Muscle layer of duodenum (tissue), 2 donors: ENCODE results near the gene MIPOL1.
"Not testable (repeated sequence)": the region's sequence is repeated elsewhere in the genome, so short reads cannot be mapped to it uniquely, and the experiment has no call there.

Source experiments
- H3K27ac ChIP-seq: one replicate; pipeline ENCODE4 v1.7.0; 2013; ENCODE audit warnings: mild to moderate bottlenecking, low read length
- H3K27me3 ChIP-seq: one replicate; pipeline ENCODE4 v1.7.0; 2013; ENCODE audit warnings: low read depth, mild to moderate bottlenecking, control low read depth, low read length
- H3K36me3 ChIP-seq, 2 donors: one replicate each; pipeline ENCODE4 v1.7.0; 2013; ENCODE audit warnings: low read length in 2 of 2, control low read depth in 1 of 2, mild to moderate bottlenecking in 1 of 2; ENCODE audit not compliant: insufficient read depth in 2 of 2, control insufficient read depth in 1 of 2
- H3K4me1 ChIP-seq, 2 donors: one replicate each; pipeline ENCODE4 v1.7.0; 2013; ENCODE audit warnings: low read length in 2 of 2, mild to moderate bottlenecking in 2 of 2, control low read depth in 1 of 2, moderate library complexity in 1 of 2; ENCODE audit not compliant: insufficient read depth in 2 of 2, control insufficient read depth in 1 of 2
- H3K4me3 ChIP-seq, 2 donors: one replicate each; pipeline ENCODE4 v1.7.0; 2013; ENCODE audit warnings: low read length in 2 of 2, low read depth in 1 of 2, mild to moderate bottlenecking in 1 of 2
- H3K9me3 ChIP-seq, 2 donors: one replicate each; pipeline ENCODE4 v1.7.0; 2013; ENCODE audit warnings: low read length in 2 of 2, control low read depth in 1 of 2, mild to moderate bottlenecking in 1 of 2; ENCODE audit not compliant: control insufficient read depth in 1 of 2
- donor health status: healthy.

The MIPOL1 gene

DNA sequence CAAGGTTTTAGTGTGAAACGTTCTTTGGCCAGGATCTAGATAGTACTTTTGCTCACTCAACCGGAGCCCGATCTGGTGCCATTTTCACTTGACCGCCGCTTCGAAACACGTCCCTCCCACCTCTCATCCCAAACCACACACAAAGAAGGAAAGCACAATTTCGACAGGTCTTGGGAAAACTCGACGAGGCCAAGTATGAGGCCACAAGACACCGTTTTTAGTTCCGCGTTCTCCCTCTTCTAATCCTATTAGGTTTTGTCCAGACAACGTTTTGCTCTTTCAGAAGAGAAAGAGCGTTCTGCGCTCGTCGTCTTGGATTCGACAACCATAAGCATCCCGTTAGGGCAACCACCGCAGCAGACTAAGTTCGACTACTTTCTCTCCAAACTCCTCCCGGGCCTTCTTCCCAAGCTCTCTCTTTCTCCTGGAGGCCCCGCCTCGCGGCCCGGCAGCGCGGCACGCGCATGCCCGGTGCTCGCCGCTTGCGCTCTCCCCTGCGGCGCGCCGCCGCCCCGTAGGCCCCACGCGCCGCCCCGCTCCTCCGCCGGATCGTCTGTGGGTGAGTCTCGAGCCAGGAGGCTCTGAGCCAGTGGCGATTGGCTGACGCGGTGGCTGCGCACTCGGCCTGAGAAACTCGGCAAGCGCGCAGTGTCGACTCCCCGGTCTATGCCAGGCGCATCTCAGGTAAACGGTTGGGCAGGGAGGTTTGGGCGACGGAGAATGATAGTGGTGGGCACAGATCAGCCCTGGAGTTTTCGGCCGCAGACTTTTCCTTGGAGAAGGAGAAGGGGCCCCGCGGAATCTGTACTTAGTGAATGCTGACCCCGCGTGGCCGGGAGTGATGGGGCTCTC is at the start of gene MIPOL1:
Gene MIPOL1 (plus strand): TSS at position 517 of the 852 bp plus-strand sequence. CDS start 49,952 bp downstream, outside the sequence.
- Histone ChIP-seq H3K27me3 (no peaks in the 10 kb centered on the region), H3K36me3 (no peaks in the 10 kb centered on the region), H3K4me1 (peaks cover 0 to 4% of the 10 kb centered on the region in 2 donors), H3K27ac (peak within 1 kb of the TSS; percentile 95), H3K4me3 (peak within 1 kb of the TSS; percentile 79 to 93), H3K9me3 (no peaks in the 10 kb centered on the region)

- Histone ChIP-seq H3K36me3 (no peaks in the 10 kb centered on the region), H3K9me3 (no peaks in the 10 kb centered on the region), H3K4me1 (no peaks in the 10 kb centered on the region), H3K27ac (no peak overlapping the region), H3K27me3 (no peaks in the 10 kb centered on the region), H3K4me3 (no peak overlapping the region)
Observed at GRCh38 chr14:37150414-37150813, 47.3 kb upstream of the MIPOL1 start.

DNA sequence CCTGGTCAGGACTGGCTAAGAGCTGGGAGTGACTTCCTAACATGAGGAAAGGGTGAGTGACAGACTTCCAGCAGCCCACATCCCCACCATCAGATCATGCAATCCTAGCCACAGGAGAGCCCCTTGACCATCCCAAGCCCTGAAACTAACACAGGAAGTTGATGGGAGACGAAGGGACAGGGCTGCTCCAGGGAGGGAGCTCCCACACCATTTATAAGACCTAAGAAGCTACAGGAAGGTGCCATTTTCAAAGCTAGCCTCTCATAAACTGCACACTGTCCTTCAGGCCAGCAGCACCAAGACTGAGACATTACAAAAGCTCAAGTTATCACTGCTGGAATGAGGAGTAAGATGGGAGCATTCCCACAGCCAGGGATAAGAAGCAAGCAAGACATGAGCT is 44.7 kb upstream of the MIPOL1 start:
- Histone ChIP-seq H3K27me3 (no peaks in the 10 kb centered on the region), H3K36me3 (no peaks in the 10 kb centered on the region), H3K4me3 (no peak overlapping the region), H3K9me3 (peaks cover 0 to 3% of the 10 kb centered on the region in 2 donors), H3K27ac (no peak overlapping the region), H3K4me1 (no peaks in the 10 kb centered on the region)

- H3K27me3 ChIP-seq, result no peaks in the 10 kb centered on the region
- no peak overlapping the region for H3K4me3 ChIP-seq
- no peaks in the 10 kb centered on the region for H3K36me3 ChIP-seq
- no peaks in the 10 kb centered on the region for H3K4me1 ChIP-seq
- H3K9me3 ChIP-seq, result peaks cover 0 to 3% of the 10 kb centered on the region in 2 donors
- no peak overlapping the region for H3K27ac ChIP-seq
Observed at GRCh38 chr14:37153483-37153882, 44.3 kb upstream of the MIPOL1 start.

DNA sequence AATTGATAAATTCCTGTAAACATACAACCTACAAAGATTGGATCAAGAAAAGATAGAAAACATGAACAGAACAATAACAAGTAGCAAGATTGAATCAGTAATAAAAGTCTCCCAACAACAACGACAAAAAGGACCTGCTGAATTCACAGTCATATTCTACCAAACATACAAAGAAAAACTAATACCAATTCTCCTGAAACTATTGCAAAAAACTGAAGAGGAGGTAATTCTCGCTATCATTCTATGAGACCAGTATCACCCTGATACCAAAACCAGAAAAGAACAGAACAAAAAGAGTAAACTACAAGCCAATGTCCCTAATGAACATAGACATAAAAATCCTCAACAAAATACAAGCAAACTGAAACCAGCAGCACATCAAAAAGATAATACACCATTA is 39.8 kb upstream of the MIPOL1 start:
- H3K4me1 ChIP-seq, result no peaks in the 10 kb centered on the region
- H3K27me3 ChIP-seq, result no peaks in the 10 kb centered on the region
- no peaks in the 10 kb centered on the region for H3K36me3 ChIP-seq
- no peak overlapping the region for H3K27ac ChIP-seq
- H3K4me3 ChIP-seq, result no peak overlapping the region
- H3K9me3 ChIP-seq, result peaks cover 0 to 6% of the 10 kb centered on the region in 2 donors

- H3K4me1 ChIP-seq, H3K4me3 ChIP-seq, H3K27ac ChIP-seq, H3K27me3 ChIP-seq, H3K9me3 ChIP-seq, H3K36me3 ChIP-seq: not testable (repeated sequence)
Observed at GRCh38 chr14:37162307-37162706, 35.4 kb upstream of the MIPOL1 start.

- H3K27ac ChIP-seq, result no peak overlapping the region
- H3K9me3 ChIP-seq, result no peaks in the 10 kb centered on the region
Observed at GRCh38 chr14:37165794-37166193, 31.9 kb upstream of the MIPOL1 start.

DNA sequence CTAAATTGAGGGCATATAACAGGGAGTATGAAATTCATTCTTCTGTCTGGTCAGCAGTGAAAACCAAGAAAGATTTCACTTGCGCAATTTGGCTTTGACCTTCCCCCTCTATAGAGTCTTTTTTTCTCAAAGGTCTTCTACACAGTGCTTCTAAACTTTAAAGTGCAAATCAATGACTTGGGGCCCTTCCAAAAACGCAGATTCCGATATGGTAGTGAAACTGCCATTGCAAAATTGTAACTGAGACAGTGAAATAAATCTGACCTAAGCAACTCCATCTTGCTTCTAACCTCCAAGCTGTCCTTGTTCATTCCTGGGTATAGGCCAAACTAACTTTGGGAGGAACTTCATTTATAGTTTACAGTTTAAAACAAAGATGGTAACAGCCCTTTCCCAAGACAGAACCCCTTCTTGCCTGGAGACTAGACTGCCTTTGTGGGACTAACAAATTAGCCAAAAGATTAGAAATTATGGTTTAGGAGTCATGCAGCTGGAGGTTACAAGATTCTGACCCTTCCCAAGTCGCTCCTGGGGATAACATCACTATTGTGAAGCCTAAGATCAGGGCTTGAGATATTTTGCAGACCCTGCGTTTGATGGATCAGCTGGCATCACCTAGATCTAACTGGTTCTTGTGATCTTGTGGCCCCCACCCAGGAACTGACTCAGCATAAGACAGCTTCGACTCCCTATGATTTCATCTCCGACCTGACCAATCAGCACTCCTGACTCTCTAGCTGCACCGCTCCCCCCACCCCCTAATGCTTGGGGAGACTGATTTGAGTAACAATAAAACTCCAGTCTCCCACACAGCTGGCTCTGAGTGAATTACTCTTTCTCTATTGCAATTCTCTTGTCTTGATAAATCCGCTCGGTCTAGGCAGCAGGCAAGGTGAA is 30.3 kb upstream of the MIPOL1 start:
- Histone ChIP-seq H3K27me3 (no peaks in the 10 kb centered on the region), H3K27ac (no peak overlapping the region), H3K9me3 (no peaks in the 10 kb centered on the region), H3K36me3 (no peaks in the 10 kb centered on the region), H3K4me1 (no peaks in the 10 kb centered on the region), H3K4me3 (no peak overlapping the region)

More at GRCh38 chr14:37165794-37166193, 31.9 kb upstream of the MIPOL1 start:
- H3K4me3 ChIP-seq, result no peak overlapping the region
- no peaks in the 10 kb centered on the region for H3K27me3 ChIP-seq
- no peaks in the 10 kb centered on the region for H3K4me1 ChIP-seq
- H3K36me3 ChIP-seq, result no peaks in the 10 kb centered on the region

GRCh38 chr14:37168721-37169120 is 29.0 kb upstream of the MIPOL1 start:
- H3K4me1 ChIP-seq, result peaks cover 0 to 6% of the 10 kb centered on the region in 2 donors
- no peak overlapping the region for H3K4me3 ChIP-seq
- no peaks in the 10 kb centered on the region for H3K9me3 ChIP-seq
- no peak overlapping the region for H3K27ac ChIP-seq
- H3K36me3 ChIP-seq, result no peaks in the 10 kb centered on the region
- no peaks in the 10 kb centered on the region for H3K27me3 ChIP-seq

GRCh38 chr14:37170237-37170636 is 27.5 kb upstream of the MIPOL1 start:
- Histone ChIP-seq H3K27ac (no peak overlapping the region), H3K9me3 (no peaks in the 10 kb centered on the region), H3K4me1 (peaks cover 0 to 6% of the 10 kb centered on the region in 2 donors), H3K4me3 (no peak overlapping the region), H3K36me3 (no peaks in the 10 kb centered on the region), H3K27me3 (no peaks in the 10 kb centered on the region)

GRCh38 chr14:37170993-37171392 is 26.7 kb upstream of the MIPOL1 start:
- Histone ChIP-seq H3K36me3 (no peaks in the 10 kb centered on the region), H3K4me1 (peaks cover 0 to 6% of the 10 kb centered on the region in 2 donors), H3K9me3 (no peaks in the 10 kb centered on the region), H3K27ac (no peak overlapping the region), H3K4me3 (no peak overlapping the region), H3K27me3 (no peaks in the 10 kb centered on the region)
